HepG2 (cell line): ENCODE results near the gene FAM168A. TPM values are rescaled to one million over a fixed set of nuclear protein-coding genes. Genes with fewer than 3 reads are reported as not detected.

Experiments
- AHR ChIP-seq: IDR thresholded peaks from 2 replicates; pipeline ENCODE4 v1.6.1; 2018; ENCODE audit warnings: missing genetic modification reagents, missing compliant biosample characterization
- ATF2 ChIP-seq: sonication (generic); formaldehyde crosslinking; IDR thresholded peaks from 2 replicates; pipeline ENCODE4 v1.4.0; 2020; ENCODE audit warnings: missing genetic modification reagents
- CREM ChIP-seq, 2 experiments: sonication (generic) in 1 of 2; formaldehyde crosslinking in 1 of 2; IDR thresholded peaks; 2 replicates each; pipeline versions ENCODE4 v1.4.0 to v1.6.1; 2016 to 2020; ENCODE audit warnings: antibody characterized with exemption in 1 of 2, mild to moderate bottlenecking in 1 of 2, missing genetic modification reagents in 1 of 2
- DNMT1 ChIP-seq: sonication (generic); formaldehyde crosslinking; IDR thresholded peaks from 2 replicates; pipeline ENCODE4 v1.5.1; 2020; ENCODE audit warnings: mild to moderate bottlenecking, missing genetic modification reagents
- ELF3 ChIP-seq: IDR thresholded peaks from 2 replicates; pipeline ENCODE4 v1.6.1; 2016; ENCODE audit warnings: missing genetic modification reagents, missing compliant biosample characterization
- GATAD2A ChIP-seq: IDR thresholded peaks from 2 replicates; pipeline ENCODE4 v1.6.1; 2016
- HDAC1 ChIP-seq: sonication (generic); formaldehyde crosslinking; IDR thresholded peaks from 2 replicates; pipeline ENCODE4 v1.5.1; 2020; ENCODE audit warnings: mild to moderate bottlenecking, missing genetic modification reagents
- HINFP ChIP-seq: sonication (generic); formaldehyde crosslinking; IDR thresholded peaks from 2 replicates; pipeline ENCODE4 v1.4.0; 2020; ENCODE audit warnings: low read depth, mild to moderate bottlenecking, missing genetic modification reagents
- HMG20A ChIP-seq: IDR thresholded peaks from 2 replicates; pipeline ENCODE4 v1.6.1; 2016; ENCODE audit warnings: borderline replicate concordance
- HNRNPL ChIP-seq: fragments of 200-400 bp; formaldehyde crosslinking; IDR thresholded peaks from 2 replicates; pipeline ENCODE4 v1.6.1; 2017; ENCODE audit warnings: mild to moderate bottlenecking, low read depth, low read length
- KDM2A ChIP-seq: sonication (generic); formaldehyde crosslinking; IDR thresholded peaks from 2 replicates; pipeline ENCODE4 v1.4.0; 2020; ENCODE audit warnings: low read depth, missing genetic modification reagents, borderline replicate concordance
- KMT2B ChIP-seq: IDR thresholded peaks from 2 replicates; pipeline ENCODE4 v1.6.1; 2016; ENCODE audit warnings: missing genetic modification reagents, missing compliant biosample characterization
- NR2F1 ChIP-seq, 2 experiments: fragments of 450-650 bp in 1 of 2; formaldehyde crosslinking in 1 of 2; IDR thresholded peaks; 2 replicates each; pipeline versions ENCODE4 v1.5.0 to v1.6.1; 2016 to 2020; ENCODE audit warnings: mild to moderate bottlenecking in 1 of 2, missing compliant biosample characterization in 1 of 2, missing genetic modification reagents in 1 of 2, moderate library complexity in 1 of 2
- REPIN1 ChIP-seq: sonication (generic); formaldehyde crosslinking; IDR thresholded peaks from 2 replicates; pipeline ENCODE4 v1.8.0; 2022; ENCODE audit warnings: missing genetic modification reagents, low read depth, mild to moderate bottlenecking, borderline replicate concordance
- RFX5 ChIP-seq: IDR thresholded peaks from 2 replicates; pipeline ENCODE4 v1.6.1; 2011; ENCODE audit warnings: low read depth, low read length, improper control_type of control experiment
- TCF7 ChIP-seq: sonication (generic); IDR thresholded peaks from 2 replicates; pipeline ENCODE4 v1.6.1; 2016; ENCODE audit warnings: antibody characterized with exemption, low read depth
- TRAFD1 ChIP-seq: sonication (generic); formaldehyde crosslinking; IDR thresholded peaks from 2 replicates; pipeline ENCODE4 v1.5.1; 2020; ENCODE audit warnings: missing genetic modification reagents, mild to moderate bottlenecking, borderline replicate concordance
- ZBTB2 ChIP-seq: sonication (generic); formaldehyde crosslinking; IDR thresholded peaks from 2 replicates; pipeline ENCODE4 v1.8.0; 2022; ENCODE audit warnings: low read depth, missing genetic modification reagents
- ZNF263 ChIP-seq: sonication (generic); formaldehyde crosslinking; IDR thresholded peaks from 2 replicates; pipeline ENCODE4 v1.4.0; 2020; ENCODE audit warnings: missing genetic modification reagents
- ZNF282 ChIP-seq: fragments of 450-650 bp; IDR thresholded peaks from 2 replicates; pipeline ENCODE4 v1.6.1; 2018; ENCODE audit not compliant: partially characterized antibody
- ZNF296 ChIP-seq: sonication (generic); formaldehyde crosslinking; conservative IDR thresholded peaks from 2 replicates; pipeline ENCODE4 v1.5.0; 2020; ENCODE audit warnings: mild to moderate bottlenecking, missing genetic modification reagents
- ZNF510 ChIP-seq: sonication (generic); formaldehyde crosslinking; IDR thresholded peaks from 2 replicates; pipeline ENCODE4 v1.4.0; 2020; ENCODE audit warnings: low read depth, mild to moderate bottlenecking, missing genetic modification reagents
- ZNF552 ChIP-seq: sonication (generic); formaldehyde crosslinking; IDR thresholded peaks from 2 replicates; pipeline ENCODE4 v1.9.0; 2022; ENCODE audit warnings: missing genetic modification reagents, mild to moderate bottlenecking, borderline replicate concordance
- ZNF567 ChIP-seq: sonication (generic); formaldehyde crosslinking; IDR thresholded peaks from 2 replicates; pipeline ENCODE4 v1.8.1; 2023; ENCODE audit warnings: mild to moderate bottlenecking, missing genetic modification reagents, borderline replicate concordance
- ZNF737 ChIP-seq: sonication (generic); formaldehyde crosslinking; IDR thresholded peaks from 2 replicates; pipeline ENCODE4 v1.5.0; 2020; ENCODE audit warnings: missing genetic modification reagents, mild to moderate bottlenecking, borderline replicate concordance
- polyA plus RNA-seq, 8 experiments: library from polyadenylated mRNA; depleted of rRNA in 3 of 8; stranded (reverse) in 7 of 8; unstranded in 1 of 8; fragments of >200 nt; fragmentation: Illumina TruSeq in 4 of 8; extraction: Trizol in 4 of 8; gene quantifications; 2 replicates each; pipeline versions ENCODE4 v1.2.1 to v1.2.3, GENCODE V29; 2011 to 2016; ENCODE audit warnings: low read depth in 4 of 8, missing spikeins in 1 of 8, mixed read lengths in 1 of 8; ENCODE audit not compliant: insufficient read depth in 1 of 8
- total RNA-seq, 5 experiments: library from RNA; depleted of rRNA; stranded (reverse); fragments of >200 nt; fragmentation: Illumina TruSeq; extraction: Trizol; gene quantifications; 2 replicates each; pipeline ENCODE4 v1.2.3, GENCODE V29; 2016; ENCODE audit warnings: low read depth in 1 of 5

FAM168A gene
- total and polyA plus RNA-seq, 2 of the 13 experiments (the other 11 are each of a cell fraction or from before 2014, with no cell fraction given) = 13.9 to 15.8 TPM

- TF ChIP-seq ZNF567 (CRISPR knock-in tag) (no peak), ZNF737 (no peak), ZBTB2 (CRISPR knock-in tag) (no peak), ZNF263 (CRISPR knock-in tag) (no peak), REPIN1 (no peak), RFX5 (no peak), ZNF552 (no peak), ATF2 (CRISPR knock-in tag) (no peak), ZNF296 (CRISPR knock-in tag) (no peak), TRAFD1 (CRISPR knock-in tag) (no peak), DNMT1 (no peak), KMT2B (CRISPR knock-in tag) (no peak), ZNF510 (no peak), HDAC1 (CRISPR knock-in tag) (peak; percentile 44; the same call in 1 of the 2 replicates), NR2F1 (CRISPR knock-in tag; IDR thresholded peaks at IDR 0.05) (0 out of 4 replicates have a peak, but pooled peaks of 1 of the 2 experiments have one; percentile 21), GATAD2A (CRISPR knock-in tag) (peak; percentile 59), HINFP (CRISPR knock-in tag) (no peak), ELF3 (CRISPR knock-in tag) (no peak), HMG20A (CRISPR knock-in tag) (no peak), KDM2A (CRISPR knock-in tag) (no peak), TCF7 (peak; percentile 58; the same call in 1 of the 2 replicates), AHR (CRISPR knock-in tag) (no peak), ZNF282 (no peak), CREM (IDR thresholded peaks at IDR 0.05) (no peak; the same call in 1 of the 2 replicates), CREM (CRISPR knock-in tag; IDR thresholded peaks at IDR 0.05) (no peak), HNRNPL (no peak)
Measured at GRCh38 chr11:73439002-73439843, 158.7 kb downstream of the FAM168A start (continued).
